ENCODE data around the gene LMNA. TPM values are rescaled to one million over a fixed set of nuclear protein-coding genes. Genes with fewer than 3 reads are reported as not detected.

Gene LMNA
- total RNA-seq, 1 experiment from 2014 or later: 68.8 TPM

GRCh38 chr1:156146020-156146768 lies 31.7 kb downstream of the LMNA start (continued):
- TF ChIP-seq CTCF (IDR thresholded peaks at IDR 0.05) (peak; percentile 27; the same call in 1 of the 2 replicates), CBFB (CRISPR knock-in tag; IDR thresholded peaks at IDR 0.05; ENCODE audit: low read depth) (no peak)

GRCh38 chr1:156146769-156147405 lies 32.4 kb downstream of the LMNA start:
- no peak for DNase-seq (ENCODE audit: low spot score)
- Mint-ChIP-seq H3K36me3 (no peaks in the 10 kb centered on the region), H3K4me1 (peaks cover 53% of the 10 kb centered on the region), H3K27ac (peak overlapping the region; percentile 87), H3K9me3 (no peaks in the 10 kb centered on the region), H3K4me3 (peak overlapping the region; percentile 58), H3K27me3 (ENCODE audit: low read depth) (no peaks in the 10 kb centered on the region; the same call in 1 of the 2 replicates)
- ATAC-seq: no peak
- no peak for TF ChIP-seq KAT7 (CRISPR knock-in tag; IDR thresholded peaks at IDR 0.05; ENCODE audit: borderline replicate concordance)
- TF ChIP-seq NFE2L1 (CRISPR knock-in tag; IDR thresholded peaks at IDR 0.05): no peak
- no peak for TF ChIP-seq RELA (CRISPR knock-in tag; IDR thresholded peaks at IDR 0.05; ENCODE audit: borderline replicate concordance)
- no peak for TF ChIP-seq MAX (CRISPR knock-in tag; IDR thresholded peaks at IDR 0.05)
- TF ChIP-seq TEAD1 (CRISPR knock-in tag; IDR thresholded peaks at IDR 0.05): no peak
- no peak for TF ChIP-seq ZNF281 (CRISPR knock-in tag; IDR thresholded peaks at IDR 0.05)
- no peak for TF ChIP-seq SMAD3 (CRISPR knock-in tag; IDR thresholded peaks at IDR 0.05; ENCODE audit: borderline replicate concordance)
- no peak for TF ChIP-seq HMGXB4 (CRISPR knock-in tag; IDR thresholded peaks at IDR 0.05)
- no peak for TF ChIP-seq ZNF512 (CRISPR knock-in tag; IDR thresholded peaks at IDR 0.05; ENCODE audit: borderline replicate concordance)
- TF ChIP-seq MYBL2 (CRISPR knock-in tag; IDR thresholded peaks at IDR 0.05): no peak
- no peak for TF ChIP-seq ZNF232 (CRISPR knock-in tag; IDR thresholded peaks at IDR 0.05)
- ChIA-PET CTCF (interaction anchor here (0.9 to 5.8 kb wide), 11 partner anchors 10 to 85 kb away, joined by 3 to 124 read pairs (median 6); partner anchors contain the start of genes PMF1 and SLC25A44), POLR2A (interaction anchor here (0.6 to 2.7 kb wide), 2 partner anchors 18 to 66 kb away, joined by 3 to 9 read pairs; partner anchors contain the start of gene PMF1)
